Right hindlimb (tissue), 1 donor: Measurements from ENCODE around the gene LCAT.

Experiments used
- DNase-seq: peaks from one replicate; pipeline ENCODE4 v3.0.0-alpha.2; 2018

LCAT gene

GRCh38 chr16:67968400-67969253, 24.7 kb upstream of the LCAT start, which contains the start of gene SLC12A4:
Gene SLC12A4 (minus strand): TSS chr16:67968637. CDS start chr16:67968553, 84 bp downstream.
- peak; percentile 95 for DNase-seq

GRCh38 chr16:67967958-67968399, 24.1 kb upstream of the LCAT start:
- peak; percentile 75 for DNase-seq

GRCh38 chr16:67967183-67967957, 23.4 kb upstream of the LCAT start:
- DNase-seq: no peak

GRCh38 chr16:67966549-67967182, 22.7 kb upstream of the LCAT start:
- no peak for DNase-seq

- DNase-seq: no peak
Observed at GRCh38 chr16:67965668-67966548, 22.0 kb upstream of the LCAT start.

- no peak for DNase-seq
Observed at GRCh38 chr16:67964477-67965131, 20.7 kb upstream of the LCAT start.

- DNase-seq: no peak
Observed at GRCh38 chr16:67963662-67964321, 19.9 kb upstream of the LCAT start.

GRCh38 chr16:67963292-67963661, 19.4 kb upstream of the LCAT start:
- DNase-seq: no peak

GRCh38 chr16:67962135-67962534, 18.2 kb upstream of the LCAT start:
- DNase-seq: no peak

GRCh38 chr16:67961551-67961957, 17.6 kb upstream of the LCAT start:
- DNase-seq: no peak

- DNase-seq: no peak
Observed at GRCh38 chr16:67959536-67960329, 15.8 kb upstream of the LCAT start.

GRCh38 chr16:67957622-67958021, 13.7 kb upstream of the LCAT start:
- DNase-seq: peak; percentile 13

- DNase-seq: no peak
Observed at GRCh38 chr16:67954421-67955196, 10.7 kb upstream of the LCAT start.

- DNase-seq: no peak
Observed at GRCh38 chr16:67953641-67954375, 9.9 kb upstream of the LCAT start.

- no peak for DNase-seq
Observed at GRCh38 chr16:67951485-67951884, 7.6 kb upstream of the LCAT start.

GRCh38 chr16:67950335-67950843, 6.5 kb upstream of the LCAT start:
- DNase-seq: no peak

- DNase-seq: no peak
Observed at GRCh38 chr16:67949645-67950044, 5.7 kb upstream of the LCAT start.

GRCh38 chr16:67948015-67948414, 4.1 kb upstream of the LCAT start:
- no peak for DNase-seq
